Ectodermal cell (in vitro differentiated cells): Measurements from ENCODE around the gene ZFR2. TPM values are rescaled to one million over a fixed set of nuclear protein-coding genes. Genes with fewer than 3 reads are reported as not detected.

Experiments
- H3K27ac ChIP-seq: 2 replicates; pipeline ENCODE4 v1.7.0; 2013; ENCODE audit warnings: mild to moderate bottlenecking, low read depth, low read length; ENCODE audit not compliant: insufficient read depth, poor library complexity, severe bottlenecking
- H3K27me3 ChIP-seq: 2 replicates; pipeline ENCODE4 v1.7.0; 2013; ENCODE audit warnings: mild to moderate bottlenecking, low read length; ENCODE audit not compliant: insufficient read depth, control insufficient read depth, poor library complexity, severe bottlenecking
- H3K36me3 ChIP-seq: one replicate; pipeline ENCODE4 v1.7.0; 2013; ENCODE audit warnings: low read length; ENCODE audit not compliant: control insufficient read depth, insufficient read depth
- H3K4me1 ChIP-seq: one replicate; pipeline ENCODE4 v1.7.0; 2013; ENCODE audit warnings: low read length; ENCODE audit not compliant: control insufficient read depth, insufficient read depth
- H3K4me3 ChIP-seq: 2 replicates; pipeline ENCODE4 v1.7.0; 2013; ENCODE audit warnings: low read depth, low read length, control low read depth; ENCODE audit not compliant: insufficient read depth
- H3K9me3 ChIP-seq: 2 replicates; pipeline ENCODE4 v1.7.0; 2013; ENCODE audit warnings: mild to moderate bottlenecking, low read length, moderate library complexity; ENCODE audit not compliant: control insufficient read depth
- WGBS, 2 experiments: methylation state at CpG; one replicate each; pipeline ENCODE4 v1.1.7; 2013; ENCODE audit warnings: missing lambda C conversion rate in 2 of 2; 5-methylcytosine and 5-hydroxymethylcytosine counted together
- polyA plus RNA-seq, 4 experiments: library from polyadenylated mRNA; stranded (reverse); fragments of 50-300 nt; gene quantifications; one replicate each; pipeline ENCODE4 v1.2.3, GENCODE V29; 2013

Gene ZFR2
- 22.6 TPM for polyA plus RNA-seq (2013, experiment 1 of 4)
- 22.3 TPM for polyA plus RNA-seq (2013, experiment 2 of 4)
- polyA plus RNA-seq (2013, experiment 3 of 4), result 21.1 TPM
- polyA plus RNA-seq (2013, experiment 4 of 4), result 22.5 TPM

GRCh38 chr19:3868770-3869456, at the start of gene ZFR2:
Gene ZFR2, minus strand, starts transcription at chr19:3869038. Its CDS starts 21 bp downstream, at chr19:3869017.
- Histone ChIP-seq H3K27me3 (peaks cover 35% of the 10 kb centered on the region), H3K4me3 (peak within 1 kb of the TSS; percentile 43), H3K36me3 (no peaks in the 10 kb centered on the region), H3K9me3 (peaks cover 3% of the 10 kb centered on the region), H3K4me1 (peaks cover 10% of the 10 kb centered on the region), H3K27ac (peak within 1 kb of the TSS; percentile 53)
- 6% methylated on average over 62 of the region's 62 CpGs for WGBS, 2 experiments

GRCh38 chr19:3916033-3916432, 47.2 kb upstream of the ZFR2 start:
- no peaks in the 10 kb centered on the region for H3K4me1 ChIP-seq
- H3K36me3 ChIP-seq, result peaks cover 8% of the 10 kb centered on the region
- no peaks in the 10 kb centered on the region for H3K9me3 ChIP-seq
- H3K4me3 ChIP-seq, result no peak overlapping the region
- H3K27me3 ChIP-seq, result no peaks in the 10 kb centered on the region
- H3K27ac ChIP-seq, result no peak overlapping the region
- WGBS, 2 experiments, result 95 to 96% methylated on average over 4 to 5 of the region's 5 CpGs

- Histone ChIP-seq H3K4me3 (no peak overlapping the region), H3K36me3 (peaks cover 14% of the 10 kb centered on the region), H3K27ac (no peak overlapping the region), H3K9me3 (peaks cover 5% of the 10 kb centered on the region), H3K4me1 (no peaks in the 10 kb centered on the region), H3K27me3 (no peaks in the 10 kb centered on the region)
- 92 to 98% methylated on average over 9 of the region's 9 CpGs for WGBS, 2 experiments
Observed at GRCh38 chr19:3914199-3914598, 45.4 kb upstream of the ZFR2 start.

GRCh38 chr19:3910105-3910504, 41.3 kb upstream of the ZFR2 start:
- Histone ChIP-seq H3K36me3 (peaks cover 16% of the 10 kb centered on the region), H3K27ac (no peak overlapping the region), H3K4me1 (no peaks in the 10 kb centered on the region), H3K4me3 (no peak overlapping the region), H3K9me3 (peaks cover 5% of the 10 kb centered on the region), H3K27me3 (no peaks in the 10 kb centered on the region)
- WGBS, 2 experiments, result 91 to 93% methylated on average over 1 of the region's 1 CpG

- H3K4me3 ChIP-seq, result no peak overlapping the region
- no peaks in the 10 kb centered on the region for H3K27me3 ChIP-seq
- H3K36me3 ChIP-seq, result peaks cover 16% of the 10 kb centered on the region
- WGBS, 2 experiments, result 85 to 89% methylated on average over 14 of the region's 14 CpGs
- peaks cover 5% of the 10 kb centered on the region for H3K9me3 ChIP-seq
- no peaks in the 10 kb centered on the region for H3K4me1 ChIP-seq
- no peak overlapping the region for H3K27ac ChIP-seq
Observed at GRCh38 chr19:3908266-3909054, 39.6 kb upstream of the ZFR2 start.

- 94% methylated on average over 50 of the region's 50 CpGs for WGBS, 2 experiments
- Histone ChIP-seq H3K27me3 (no peaks in the 10 kb centered on the region), H3K9me3 (peaks cover 5% of the 10 kb centered on the region), H3K4me1 (no peaks in the 10 kb centered on the region), H3K27ac (no peak overlapping the region), H3K36me3 (peaks cover 16% of the 10 kb centered on the region), H3K4me3 (no peak overlapping the region)
Observed at GRCh38 chr19:3907626-3908265, 38.9 kb upstream of the ZFR2 start.

- WGBS, 2 experiments, result 93% methylated on average over 7 to 8 of the region's 8 CpGs
Observed at GRCh38 chr19:3904233-3904632, 35.4 kb upstream of the ZFR2 start.

GRCh38 chr19:3902317-3902973, 33.6 kb upstream of the ZFR2 start:
- Histone ChIP-seq H3K27ac (no peak overlapping the region), H3K4me3 (no peak overlapping the region), H3K36me3 (peaks cover 12% of the 10 kb centered on the region), H3K27me3 (no peaks in the 10 kb centered on the region), H3K4me1 (no peaks in the 10 kb centered on the region), H3K9me3 (no peaks in the 10 kb centered on the region)
- 92 to 93% methylated on average over 15 of the region's 15 CpGs for WGBS, 2 experiments

More at GRCh38 chr19:3904233-3904632, 35.4 kb upstream of the ZFR2 start:
- Histone ChIP-seq H3K4me1 (no peaks in the 10 kb centered on the region), H3K27me3 (no peaks in the 10 kb centered on the region), H3K36me3 (peaks cover 6% of the 10 kb centered on the region), H3K4me3 (no peak overlapping the region), H3K27ac (no peak overlapping the region), H3K9me3 (no peaks in the 10 kb centered on the region)

- H3K27me3 ChIP-seq, result no peaks in the 10 kb centered on the region
- H3K27ac ChIP-seq, result no peak overlapping the region
- no peaks in the 10 kb centered on the region for H3K4me1 ChIP-seq
- no peaks in the 10 kb centered on the region for H3K9me3 ChIP-seq
- WGBS, 2 experiments, result 93% methylated on average over 18 of the region's 18 CpGs
- peaks cover 12% of the 10 kb centered on the region for H3K36me3 ChIP-seq
- no peak overlapping the region for H3K4me3 ChIP-seq
Observed at GRCh38 chr19:3899531-3900294, 30.9 kb upstream of the ZFR2 start.
